Keratinocyte (primary cell): ENCODE results near the gene TUBB6.

Experiments
- CTCF ChIP-seq, 3 experiments: IDR thresholded peaks in 1 of 3; conservative IDR thresholded peaks in 1 of 3; optimal IDR thresholded peaks in 1 of 3; 2 replicates in 2 of 3; 3 replicates in 1 of 3; pipeline versions ENCODE3 to v1.5.1; 2011; ENCODE audit warnings: low read length in 3 of 3, mild to moderate bottlenecking in 3 of 3, moderate library complexity in 2 of 3, control low read depth in 1 of 3, inconsistent platforms in 1 of 3; ENCODE audit not compliant: insufficient read depth in 2 of 3; ENCODE audit errors: extremely low read depth in 1 of 3
- EZH2 ChIP-seq: IDR thresholded peaks from one replicate; pipeline ENCODE4 v1.6.1; 2012; ENCODE audit warnings: inconsistent platforms, mild to moderate bottlenecking, low read length, moderate library complexity

GRCh38 chr18:12345491-12346239 is 37.6 kb downstream of the TUBB6 start:
- no peak for TF ChIP-seq CTCF (optimal IDR thresholded peaks at IDR 0.05 in 1 of 3, IDR thresholded peaks at IDR 0.05 in 1 of 3, conservative IDR thresholded peaks at IDR 0.05 in 1 of 3; ENCODE audit: extremely low read depth in 1 of 3, insufficient read depth in 2 of 3, low read length in 3 of 3)
- no peak for TF ChIP-seq EZH2
